GM19240 (cell line): Measurements from ENCODE around the gene CKAP2L.

Experiments
- DNase-seq: peaks from one replicate; pipeline ENCODE4 v3.0.0; 2011; ENCODE audit warnings: low spot score; ENCODE audit not compliant: insufficient read length

Gene CKAP2L, protein sequence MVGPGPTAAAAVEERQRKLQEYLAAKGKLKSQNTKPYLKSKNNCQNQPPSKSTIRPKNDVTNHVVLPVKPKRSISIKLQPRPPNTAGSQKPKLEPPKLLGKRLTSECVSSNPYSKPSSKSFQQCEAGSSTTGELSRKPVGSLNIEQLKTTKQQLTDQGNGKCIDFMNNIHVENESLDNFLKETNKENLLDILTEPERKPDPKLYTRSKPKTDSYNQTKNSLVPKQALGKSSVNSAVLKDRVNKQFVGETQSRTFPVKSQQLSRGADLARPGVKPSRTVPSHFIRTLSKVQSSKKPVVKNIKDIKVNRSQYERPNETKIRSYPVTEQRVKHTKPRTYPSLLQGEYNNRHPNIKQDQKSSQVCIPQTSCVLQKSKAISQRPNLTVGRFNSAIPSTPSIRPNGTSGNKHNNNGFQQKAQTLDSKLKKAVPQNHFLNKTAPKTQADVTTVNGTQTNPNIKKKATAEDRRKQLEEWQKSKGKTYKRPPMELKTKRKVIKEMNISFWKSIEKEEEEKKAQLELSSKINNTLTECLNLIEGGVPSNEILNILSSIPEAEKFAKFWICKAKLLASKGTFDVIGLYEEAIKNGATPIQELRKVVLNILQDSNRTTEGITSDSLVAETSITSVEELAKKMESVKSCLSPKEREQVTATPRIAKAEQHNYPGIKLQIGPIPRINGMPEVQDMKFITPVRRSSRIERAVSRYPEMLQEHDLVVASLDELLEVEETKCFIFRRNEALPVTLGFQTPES

DNA sequence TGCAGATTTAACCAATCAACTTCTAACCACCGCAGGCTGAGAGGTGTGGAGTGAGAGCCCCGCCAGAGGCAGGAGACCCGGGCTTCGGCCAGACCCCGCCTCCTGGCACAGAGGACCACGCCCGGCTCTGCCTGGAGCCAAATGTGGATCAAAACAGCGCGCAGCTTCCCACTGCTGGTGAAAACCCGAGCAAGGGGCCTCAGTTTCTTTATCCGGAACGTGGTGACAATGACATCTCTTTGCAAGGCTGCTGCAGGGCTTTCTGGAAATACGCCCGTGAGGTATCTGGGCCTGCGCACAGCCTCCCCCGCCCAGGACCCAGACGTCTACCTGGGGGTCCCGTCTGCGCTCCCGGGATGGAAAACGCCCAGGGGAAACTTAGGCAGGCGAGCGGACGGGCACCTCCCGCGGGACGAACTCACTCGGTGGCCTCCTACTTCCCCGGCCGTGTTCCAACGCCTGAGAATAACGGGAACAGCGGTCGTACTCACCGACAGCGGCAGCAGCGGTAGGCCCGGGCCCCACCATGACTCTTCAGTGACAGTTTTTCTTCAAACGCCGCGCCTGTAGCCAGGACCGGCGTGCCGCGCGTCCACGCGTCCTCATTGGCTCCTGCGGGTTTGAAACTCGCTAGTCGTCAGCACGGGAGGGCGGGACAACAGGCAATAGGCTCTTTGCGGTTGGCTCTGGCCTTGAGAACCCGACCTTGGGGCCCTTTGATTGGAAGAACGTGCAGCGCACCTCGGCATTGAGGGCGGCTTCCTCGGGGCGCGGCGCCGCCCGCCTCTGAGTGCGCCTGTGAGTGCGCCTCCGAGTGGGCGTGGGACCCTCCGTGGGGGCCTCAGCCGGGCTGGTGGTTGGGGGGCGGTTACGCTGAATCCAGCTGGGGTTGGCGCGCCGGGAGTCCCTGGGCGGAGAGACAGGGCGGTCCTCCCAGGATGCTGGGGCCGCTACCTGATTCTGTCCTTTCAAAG lies at the start of gene CKAP2L:
TSS of gene CKAP2L (minus strand) at position 539 of the 974 bp plus-strand sequence. CDS start at position 528, 11 bp downstream.
- peak; percentile 87 for DNase-seq

DNA sequence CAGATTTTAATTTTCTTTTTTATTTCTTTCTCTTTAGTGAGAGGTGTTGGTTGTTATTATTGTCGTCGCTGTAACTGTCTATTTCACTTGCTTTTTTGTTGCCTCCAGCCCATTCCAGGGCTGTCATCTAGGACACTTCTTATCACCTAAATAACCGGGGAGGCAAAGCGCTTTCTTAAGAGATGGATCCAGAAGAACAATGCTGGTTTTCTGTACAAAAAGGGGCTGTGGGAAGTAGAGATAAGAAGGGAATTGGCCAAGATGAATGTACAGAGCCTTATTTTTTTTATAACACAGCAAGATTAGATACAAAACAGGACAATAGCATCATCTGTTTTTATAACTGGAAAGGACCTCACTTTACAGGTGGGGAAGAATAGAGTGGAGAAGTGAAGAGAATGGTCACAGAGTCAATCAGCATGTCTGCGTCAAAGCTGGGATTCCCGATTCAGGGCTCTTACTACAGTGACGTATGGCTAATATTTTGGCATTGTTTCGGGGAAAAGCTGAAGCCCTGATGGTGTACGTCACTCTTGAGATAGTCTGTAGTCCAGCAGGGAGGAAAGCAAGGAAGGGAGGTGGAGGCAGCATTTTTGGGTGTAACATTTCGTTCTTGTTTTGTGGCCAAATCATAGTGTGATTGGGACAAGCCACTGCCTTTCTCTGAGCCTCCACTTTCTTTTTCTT lies 49.0 kb upstream of the CKAP2L start:
- DNase-seq: no peak

DNA sequence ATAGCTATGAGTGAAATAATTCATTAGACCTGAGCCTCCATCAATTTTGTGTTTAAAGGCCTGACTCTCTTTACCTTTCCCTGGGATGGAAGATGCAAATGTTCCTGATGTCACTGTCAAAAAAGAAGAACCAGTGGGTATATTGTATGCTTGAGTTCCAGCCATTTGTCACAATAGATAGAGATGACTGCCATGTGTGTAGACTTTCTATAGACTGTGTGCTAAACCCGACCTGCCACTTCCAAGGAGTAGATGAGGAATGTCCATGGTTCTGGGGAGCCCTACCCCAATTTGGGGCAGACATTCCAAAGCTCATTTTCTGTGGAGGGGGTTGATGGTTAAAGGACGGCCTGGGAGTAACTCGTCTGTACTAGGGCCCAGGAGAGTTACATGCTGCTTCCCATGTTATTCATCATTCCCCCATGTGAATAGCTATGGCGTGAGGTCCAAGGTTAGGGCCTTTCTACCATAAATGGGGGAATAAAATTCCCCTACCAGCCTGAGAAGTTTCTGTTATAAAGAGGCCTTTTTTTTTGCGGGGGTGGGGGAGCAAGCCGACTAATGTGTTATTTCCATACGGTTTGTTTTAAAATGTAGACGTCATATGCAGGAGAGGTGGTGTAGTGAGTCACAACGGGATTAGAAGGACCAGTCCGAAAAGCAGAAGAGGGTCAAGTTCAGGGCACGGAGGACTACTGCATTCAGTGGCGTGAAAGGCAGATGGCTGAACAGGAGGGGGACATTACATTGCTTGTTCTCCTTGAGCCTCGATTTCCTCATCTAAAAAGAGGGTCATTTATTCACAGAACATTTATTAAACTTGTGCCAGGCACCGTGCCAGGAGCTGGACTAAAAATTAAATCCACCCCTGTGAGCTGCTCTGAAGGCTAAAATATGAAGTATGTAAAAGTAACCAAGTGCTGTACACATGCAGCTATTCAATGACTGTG lies 48.2 kb upstream of the CKAP2L start:
- no peak for DNase-seq

DNA sequence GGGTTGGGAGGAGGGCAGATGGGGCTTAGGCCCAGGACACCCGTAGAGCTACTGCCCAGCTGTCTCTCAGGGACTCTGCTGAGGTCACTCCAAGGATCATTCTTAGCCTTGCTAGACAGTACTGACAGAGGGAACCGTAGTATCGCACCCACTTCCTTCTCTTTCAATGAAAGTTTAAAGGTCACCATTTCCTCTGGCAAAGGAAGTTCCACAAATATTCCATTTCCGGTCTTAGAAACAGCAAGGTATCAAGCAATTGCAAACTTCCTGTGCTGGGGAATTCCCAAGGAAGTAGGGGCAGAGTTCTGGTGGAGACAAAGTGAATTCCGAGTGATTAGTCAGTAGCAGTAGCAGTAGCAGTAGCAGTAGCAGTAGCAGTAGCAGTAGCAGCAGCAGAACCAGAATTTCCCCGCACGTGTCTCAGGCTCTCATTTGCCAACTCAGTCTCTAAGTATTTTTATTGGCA lies 47.5 kb upstream of the CKAP2L start:
- no peak for DNase-seq

DNA sequence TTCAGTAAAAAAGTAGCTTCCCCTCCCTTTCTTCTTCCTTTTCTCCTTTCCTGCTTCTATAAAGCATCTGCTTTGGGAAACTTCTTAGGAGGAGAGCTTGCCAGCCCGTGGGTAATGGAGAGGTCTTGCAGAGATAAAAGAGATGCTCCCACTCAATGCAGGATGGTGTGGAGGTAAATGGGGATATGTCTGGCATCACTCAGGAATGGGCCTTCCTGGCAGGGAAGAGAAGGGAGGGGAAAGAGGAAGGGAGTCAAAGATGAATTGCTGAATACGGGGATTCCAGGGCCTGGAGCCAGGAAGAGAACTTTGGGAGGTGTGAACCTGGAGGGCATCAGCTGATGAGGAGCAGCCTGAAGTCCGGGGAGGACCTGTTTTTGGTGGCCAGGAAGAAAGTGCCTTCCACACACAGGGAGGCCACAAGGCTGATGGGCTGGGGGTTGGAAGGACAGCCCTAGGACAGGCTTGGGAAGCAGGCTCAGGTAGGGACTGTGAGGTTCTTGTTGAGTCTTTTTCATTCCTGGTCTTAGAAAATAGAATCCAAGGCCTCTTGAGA lies 46.9 kb upstream of the CKAP2L start:
- DNase-seq: no peak

DNA sequence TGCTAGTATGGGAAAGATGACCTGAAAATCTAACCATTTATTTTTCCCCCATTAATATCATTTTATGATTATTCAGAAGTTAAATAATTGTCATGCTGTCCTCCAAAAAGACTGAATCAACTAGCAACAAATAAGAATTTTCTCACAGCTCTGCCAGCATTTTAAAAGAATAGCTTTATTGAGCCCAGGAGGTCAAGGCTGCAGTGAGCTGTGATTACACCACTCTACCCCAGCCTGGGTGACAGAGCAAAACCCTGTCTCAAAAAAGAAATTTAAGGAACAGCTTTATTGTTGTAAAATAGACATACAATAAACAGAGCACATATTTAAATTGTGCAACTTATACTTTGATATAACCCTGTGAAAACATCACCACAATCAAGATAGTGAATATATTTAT lies 44.7 kb upstream of the CKAP2L start:
- DNase-seq: no peak

DNA sequence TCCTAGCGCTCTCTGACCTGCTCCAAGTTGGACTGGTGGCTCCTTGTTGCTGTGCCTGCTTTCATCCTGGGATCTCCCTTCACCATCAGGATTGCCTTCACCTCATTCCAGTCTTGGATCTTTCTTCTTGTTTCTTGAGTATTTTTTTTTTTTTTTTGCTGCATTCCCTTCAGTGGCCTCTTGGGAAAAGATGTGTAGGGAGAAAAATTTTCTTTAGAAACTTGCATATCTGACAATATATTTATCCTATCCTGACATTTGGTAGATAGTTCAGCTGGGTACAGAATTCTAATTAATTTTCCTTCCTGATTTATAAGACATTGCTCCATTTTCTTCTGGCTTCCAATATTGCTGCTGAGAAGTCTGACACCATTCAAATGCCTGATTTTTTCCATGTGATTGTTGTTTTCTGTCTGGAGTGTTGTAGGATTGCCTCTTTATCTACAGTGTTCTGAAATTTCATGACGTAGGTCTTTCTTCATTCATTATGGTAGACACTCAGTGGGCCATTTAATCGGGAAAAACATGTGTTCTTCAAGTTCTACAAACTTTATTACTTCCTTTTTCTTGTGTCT lies 42.9 kb upstream of the CKAP2L start:
- no peak for DNase-seq

DNA sequence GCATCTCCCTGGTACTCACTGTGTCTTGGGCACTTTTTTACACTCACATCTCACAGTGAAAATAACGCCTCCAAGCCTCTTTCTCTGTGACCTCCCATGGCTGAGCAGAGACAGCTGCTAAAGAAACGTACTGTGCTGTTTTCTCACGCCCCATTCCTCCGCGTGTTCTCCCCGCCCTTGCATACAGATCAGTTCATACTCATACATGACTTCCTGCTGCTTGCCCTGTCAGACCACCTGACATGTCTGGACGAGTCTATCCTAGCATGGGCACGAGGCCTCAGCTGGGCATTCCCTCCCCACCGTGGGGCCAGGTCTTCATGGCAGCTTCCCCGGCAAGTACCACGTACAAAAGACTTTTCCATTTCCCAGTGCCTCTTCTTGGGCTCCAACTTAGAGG lies 41.1 kb upstream of the CKAP2L start:
- peak; percentile 23 for DNase-seq

DNA sequence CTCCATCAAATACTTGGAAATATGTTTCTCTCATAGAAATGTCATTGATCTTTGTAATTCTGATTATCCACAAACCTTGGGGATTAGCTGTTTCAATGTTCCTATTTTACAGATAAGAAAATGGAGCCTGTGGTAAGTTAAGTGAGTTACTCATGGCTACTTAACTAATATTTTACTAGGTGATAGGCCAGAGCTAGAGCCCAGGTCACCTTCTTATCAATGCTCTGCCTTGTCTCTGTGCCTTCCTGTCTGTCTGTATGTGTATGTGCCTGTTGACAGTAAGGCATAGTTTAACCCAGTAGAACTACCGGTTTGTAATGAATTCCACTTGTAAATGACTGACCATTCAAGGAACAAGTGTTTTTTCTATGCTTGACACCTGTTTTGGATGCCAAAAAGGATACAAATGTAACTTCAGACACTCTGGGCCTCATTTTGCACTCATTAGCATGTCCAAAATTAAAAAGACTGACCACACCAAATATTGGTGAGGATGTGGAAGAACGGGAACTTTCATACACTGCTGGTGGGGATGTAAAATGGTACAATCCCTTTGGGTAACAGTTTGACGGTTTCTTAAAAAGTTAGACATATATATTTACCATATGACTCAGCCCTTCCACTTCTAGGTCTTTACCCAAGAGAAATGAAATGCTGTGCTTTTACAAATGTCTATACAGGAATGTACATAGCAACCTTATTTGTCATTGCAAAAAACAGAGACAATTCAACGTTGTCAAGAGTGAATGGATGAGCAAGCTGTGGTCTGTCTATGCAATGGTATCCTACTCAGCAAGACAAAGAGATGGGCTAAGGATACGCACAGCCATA lies 39.5 kb upstream of the CKAP2L start:
- DNase-seq: no peak

DNA sequence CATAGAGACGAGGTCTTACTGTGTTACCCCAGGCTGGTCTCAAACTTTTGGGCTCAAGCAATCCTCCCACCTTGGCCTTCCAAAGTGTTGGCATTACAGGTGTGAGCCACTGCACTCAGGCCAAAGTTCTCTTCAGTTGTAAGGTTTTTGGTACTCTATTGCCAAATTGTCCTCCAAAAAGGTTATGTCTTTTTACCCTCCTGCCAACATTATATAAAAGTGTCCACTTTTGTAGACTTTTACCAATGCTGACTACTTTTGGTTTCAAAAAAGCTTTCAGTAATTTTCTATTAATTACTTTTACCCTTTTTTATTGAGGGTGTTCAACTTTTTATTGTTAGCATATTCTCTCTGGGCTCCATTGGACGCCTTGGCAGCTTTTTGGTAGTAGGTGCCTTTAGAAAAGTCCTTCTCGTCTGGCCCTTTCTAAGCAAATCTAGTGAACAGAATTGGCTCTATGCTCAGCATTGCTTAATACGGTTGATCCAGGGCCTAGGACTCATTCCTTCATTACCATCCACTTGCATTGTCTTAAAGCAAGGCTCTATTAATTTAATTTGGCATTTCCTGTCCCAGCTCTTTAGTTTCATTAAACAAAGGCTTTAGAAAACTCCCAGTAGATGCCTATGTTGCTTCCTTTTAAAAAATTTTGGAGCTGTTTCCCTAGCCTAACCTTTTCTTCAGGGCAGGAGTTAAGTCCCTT lies 36.6 kb upstream of the CKAP2L start:
- no peak for DNase-seq

DNA sequence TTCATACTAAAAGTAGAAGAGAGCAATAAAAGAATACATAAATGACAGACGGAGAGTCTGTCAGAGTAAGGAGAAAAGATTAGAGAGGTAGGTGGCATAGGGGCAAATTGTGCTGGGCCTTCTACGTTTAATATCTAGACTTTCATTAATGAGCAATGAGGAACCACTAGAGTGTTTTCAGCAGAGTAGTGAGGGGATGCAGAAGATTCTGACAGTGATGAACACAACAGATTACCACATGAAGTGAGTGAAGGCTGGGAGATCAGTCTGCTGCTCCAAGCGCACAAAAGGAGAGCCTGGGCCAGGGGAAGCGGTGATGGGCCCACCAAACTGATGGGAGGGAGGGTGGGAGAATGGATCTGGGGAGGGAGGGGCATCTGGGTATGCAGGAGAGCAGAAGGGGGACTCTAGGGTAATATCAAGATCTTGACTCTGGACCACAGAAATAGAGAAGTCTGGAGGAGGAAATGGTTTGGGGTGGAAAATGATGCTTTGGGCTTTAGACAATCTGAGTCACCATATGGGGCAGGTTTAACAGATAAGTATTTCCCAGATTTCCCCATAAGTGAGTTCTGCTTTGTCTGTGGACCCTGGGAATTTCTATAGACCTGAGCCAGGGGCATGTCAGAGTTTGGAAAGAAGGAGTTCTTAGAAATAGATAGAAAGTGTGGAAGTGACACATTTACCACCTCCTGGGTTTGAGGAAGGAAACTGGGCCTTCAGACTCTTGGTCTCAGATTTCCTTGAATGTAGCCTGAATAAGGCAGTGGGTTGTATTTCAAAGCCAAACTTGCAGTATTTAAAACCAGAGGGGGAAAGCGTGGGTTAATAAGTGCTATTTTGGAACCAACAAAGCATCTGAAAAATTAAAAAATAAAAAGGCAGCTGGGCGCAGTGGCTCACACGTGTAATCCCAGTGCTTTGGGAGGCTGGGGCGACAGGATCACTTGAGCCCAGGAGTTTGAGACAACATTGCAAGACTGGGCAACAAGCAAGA lies 34.9 kb upstream of the CKAP2L start:
- DNase-seq: no peak

DNA sequence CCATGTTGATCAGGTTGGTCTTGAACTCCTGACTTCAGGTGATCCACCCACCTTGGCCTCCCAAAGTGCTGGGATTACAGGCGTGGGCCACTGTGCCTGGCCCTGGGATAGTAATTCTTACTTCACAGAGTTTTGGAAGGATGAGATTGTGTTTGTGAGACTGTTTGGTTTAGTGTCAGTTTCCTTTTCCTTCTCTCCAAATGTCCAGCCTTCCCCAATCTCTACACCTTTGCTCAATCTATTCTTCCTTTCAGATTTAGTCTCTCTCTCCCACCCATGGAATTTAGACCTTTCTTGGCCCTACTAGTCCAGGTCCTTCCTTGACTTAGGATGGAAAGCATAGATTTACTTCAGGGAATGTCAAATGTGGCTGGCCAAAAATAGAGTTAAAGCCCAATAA lies 32.1 kb upstream of the CKAP2L start:
- DNase-seq: no peak

DNA sequence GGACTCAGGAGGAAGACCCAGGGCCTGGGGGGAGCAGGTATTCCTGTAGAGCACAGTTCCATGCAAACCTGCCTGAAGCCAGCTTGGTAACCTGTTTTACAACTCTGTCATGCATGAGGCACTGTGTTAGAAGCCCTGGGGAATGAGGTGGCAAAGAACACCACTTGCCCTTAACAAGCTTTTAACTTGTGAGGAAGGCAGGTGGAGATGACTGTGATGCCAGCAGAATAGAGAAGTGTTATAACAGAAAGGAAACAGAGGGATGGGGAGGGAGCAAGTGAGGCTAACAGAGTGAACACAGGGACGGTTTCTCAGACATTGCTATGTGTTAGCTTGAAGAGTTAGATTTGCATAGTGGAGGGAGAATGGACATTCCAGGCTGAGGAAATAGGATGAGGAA lies 31.4 kb upstream of the CKAP2L start:
- DNase-seq: no peak

DNA sequence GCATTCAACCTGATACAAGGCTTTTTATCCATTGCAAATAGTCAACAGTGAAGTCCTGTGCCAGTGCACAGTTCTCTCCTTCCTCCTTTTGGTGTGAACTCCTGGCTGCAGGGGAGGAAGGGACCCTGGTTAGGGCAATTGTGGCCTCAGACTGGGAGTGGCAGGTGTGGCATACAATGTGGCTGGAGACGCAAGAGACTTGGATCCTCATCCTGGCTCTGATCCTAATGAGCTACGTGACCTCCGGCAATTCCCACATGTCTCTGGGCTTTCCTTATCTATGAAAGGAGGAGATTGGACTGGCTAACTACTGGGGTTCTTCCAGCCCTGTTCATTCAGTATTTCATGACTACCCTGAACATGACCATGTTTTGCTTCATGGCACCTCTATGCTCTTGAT lies 30.4 kb upstream of the CKAP2L start:
- no peak for DNase-seq

DNA sequence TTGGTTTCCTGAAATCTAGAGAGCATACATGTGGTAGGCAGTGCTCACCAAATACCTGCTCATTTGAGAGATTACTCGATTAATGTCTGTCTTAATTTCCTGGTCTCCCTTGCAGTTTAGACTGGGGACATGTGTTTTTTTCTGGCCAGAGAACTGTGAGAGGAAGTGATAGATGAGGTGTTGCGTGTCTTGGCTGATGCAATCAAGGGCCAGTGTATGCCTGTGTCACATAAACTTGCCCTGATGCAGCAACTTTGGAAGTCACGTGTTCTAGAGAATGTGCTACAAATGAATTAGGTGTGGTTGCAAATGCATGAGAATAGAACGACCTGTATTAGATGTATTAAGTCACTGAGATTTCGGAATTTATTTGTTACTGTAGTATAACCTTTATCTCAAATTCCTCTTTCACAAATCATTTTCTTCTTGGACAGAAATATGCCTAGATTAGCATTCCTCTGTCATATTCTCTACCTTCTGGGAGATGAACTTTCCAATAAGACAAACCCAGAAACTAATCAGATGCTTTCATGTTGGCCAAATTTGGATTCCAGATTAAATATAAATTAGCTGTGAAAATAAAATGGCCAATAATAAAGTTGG lies 29.8 kb upstream of the CKAP2L start:
- DNase-seq: no peak

DNA sequence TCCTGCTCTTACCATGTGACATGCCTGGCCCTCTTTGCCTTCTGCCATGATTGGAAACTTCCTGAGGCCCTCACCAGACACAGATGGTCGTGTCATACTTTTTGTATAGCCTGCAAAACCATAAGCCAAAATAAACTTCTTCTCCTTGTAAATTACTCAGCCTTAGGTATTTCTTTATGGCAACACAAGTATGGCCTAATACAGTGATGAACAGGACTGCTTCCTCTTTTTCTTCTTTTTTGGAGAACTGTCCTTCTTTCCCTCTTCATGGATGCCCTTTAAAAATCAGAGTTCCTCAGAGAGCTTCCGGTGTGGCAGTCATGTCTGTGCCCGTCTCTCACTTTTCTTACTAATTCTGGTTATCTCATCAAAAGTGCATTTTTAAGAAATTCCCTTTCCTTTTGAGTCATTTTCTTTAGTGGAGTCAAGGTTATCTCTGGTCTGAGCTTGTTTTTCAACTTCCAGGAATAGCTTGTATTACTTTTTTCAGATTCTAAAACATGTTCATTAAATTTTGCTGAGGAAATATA lies 29.1 kb upstream of the CKAP2L start:
- no peak for DNase-seq
